ENCODE data around the gene ATF7.

DNA sequence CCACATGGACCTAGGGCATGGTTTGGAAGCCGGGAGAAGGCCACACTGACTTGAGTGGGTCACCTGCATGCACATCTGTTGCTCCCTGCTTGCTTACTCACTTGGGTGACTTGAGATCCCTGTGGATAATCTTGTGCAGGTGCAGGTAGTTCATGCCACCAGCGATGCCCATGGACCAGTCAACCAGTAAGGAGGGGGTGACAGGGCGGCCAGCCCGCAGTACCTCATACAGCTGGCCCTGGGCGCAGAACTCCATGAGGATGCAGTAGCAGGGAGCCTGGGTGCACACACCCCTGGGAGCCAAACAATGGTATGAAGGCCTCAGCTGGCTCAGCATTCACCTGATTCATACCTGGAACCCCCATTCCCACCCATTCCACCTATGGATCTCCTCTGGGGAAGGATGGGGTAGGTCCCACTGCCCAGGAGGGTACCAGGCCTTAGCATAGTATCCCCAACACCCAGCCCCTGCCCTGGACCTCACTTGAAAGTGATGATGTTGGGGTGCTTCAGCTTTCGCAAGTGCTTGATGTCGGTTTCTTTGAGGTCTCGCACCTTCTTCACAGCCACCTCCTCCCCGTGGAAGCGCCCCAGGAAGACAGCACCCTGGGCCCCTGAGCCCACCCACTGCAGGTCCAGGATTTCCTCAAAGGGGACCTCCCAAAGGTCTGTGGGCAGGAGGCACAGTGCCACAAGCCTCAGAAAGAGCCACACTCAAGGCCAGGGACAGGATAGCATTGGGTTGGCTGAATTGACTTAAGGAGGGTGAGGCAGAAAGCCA, 140.0 kb downstream of the ATF7 start:
- TF ChIP-seq CTCF (IDR thresholded peaks at IDR 0.05), result no peak
- TF ChIP-seq POLR2A (IDR thresholded peaks at IDR 0.05), result no peak
- no peak for TF ChIP-seq POLR2AphosphoS5 (IDR thresholded peaks at IDR 0.05)
